Breast epithelium (tissue), 3 donors: ENCODE results near the gene RHOB.

Source experiments
- POLR2A ChIP-seq: fragments of 450-650 bp; IDR thresholded peaks from one replicate; pipeline ENCODE4 v1.6.1; 2016; ENCODE audit warnings: antibody characterized with exemption, mild to moderate bottlenecking, moderate library complexity
- POLR2AphosphoS5 ChIP-seq, 3 donors: sonication (generic); formaldehyde crosslinking; IDR thresholded peaks; one replicate each; pipeline ENCODE4 v1.6.1; 2017; ENCODE audit warnings: antibody characterized with exemption in 3 of 3
- TF ChIP-seq, protein P1 (sequence below), 3 donors: fragments of 450-650 bp; IDR thresholded peaks; one replicate each; pipeline ENCODE4 v1.5.1; 2016 to 2017; ENCODE audit warnings: antibody characterized with exemption in 3 of 3, mild to moderate bottlenecking in 3 of 3, moderate library complexity in 3 of 3

DNA sequence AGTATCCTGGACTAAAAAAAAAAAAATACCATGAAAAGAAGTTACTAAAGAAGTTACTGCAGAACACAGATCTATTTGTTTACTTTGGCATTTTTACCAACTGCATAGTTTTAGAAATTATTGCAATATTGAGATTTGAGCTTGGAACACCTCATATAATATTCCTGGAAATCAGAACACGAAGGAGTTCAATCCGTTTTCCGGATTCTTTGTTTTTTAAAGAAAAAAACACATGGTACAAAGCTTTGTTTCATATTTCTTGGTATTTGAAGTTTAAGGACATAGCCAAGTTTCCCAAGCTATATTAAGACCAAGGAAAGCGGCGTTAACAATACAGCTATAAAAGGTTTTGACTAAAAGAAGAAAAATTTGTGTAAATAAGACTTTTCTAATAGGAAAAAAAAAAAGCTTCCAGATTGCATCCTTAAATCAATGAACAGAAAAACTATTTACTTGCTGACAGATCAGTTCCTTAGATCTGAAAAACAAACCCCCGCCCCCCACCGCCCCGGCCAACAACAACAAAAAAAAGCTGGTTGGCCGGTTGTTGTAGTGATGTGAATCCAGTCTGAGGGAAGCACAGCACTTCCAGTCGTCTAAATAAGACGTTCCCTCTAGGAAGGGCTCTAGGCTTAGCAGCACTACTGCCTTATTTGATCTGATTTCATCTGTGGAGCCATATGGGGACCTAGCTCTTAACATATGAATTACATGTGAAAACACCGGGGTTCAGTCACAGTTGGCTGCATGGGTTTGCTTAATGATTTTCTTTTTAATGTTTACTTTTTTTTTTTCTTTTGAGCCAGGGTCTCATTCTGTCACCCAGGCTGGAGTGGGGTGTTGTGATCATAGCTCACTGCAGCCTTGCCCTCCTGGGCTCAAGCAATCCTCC is 2.5 kb upstream of the RHOB start:
- peak in 2 of 3 donors; percentile 45 to 63 for TF ChIP-seq POLR2AphosphoS5 (IDR thresholded peaks at IDR 0.05)
- TF ChIP-seq, protein P1, sequence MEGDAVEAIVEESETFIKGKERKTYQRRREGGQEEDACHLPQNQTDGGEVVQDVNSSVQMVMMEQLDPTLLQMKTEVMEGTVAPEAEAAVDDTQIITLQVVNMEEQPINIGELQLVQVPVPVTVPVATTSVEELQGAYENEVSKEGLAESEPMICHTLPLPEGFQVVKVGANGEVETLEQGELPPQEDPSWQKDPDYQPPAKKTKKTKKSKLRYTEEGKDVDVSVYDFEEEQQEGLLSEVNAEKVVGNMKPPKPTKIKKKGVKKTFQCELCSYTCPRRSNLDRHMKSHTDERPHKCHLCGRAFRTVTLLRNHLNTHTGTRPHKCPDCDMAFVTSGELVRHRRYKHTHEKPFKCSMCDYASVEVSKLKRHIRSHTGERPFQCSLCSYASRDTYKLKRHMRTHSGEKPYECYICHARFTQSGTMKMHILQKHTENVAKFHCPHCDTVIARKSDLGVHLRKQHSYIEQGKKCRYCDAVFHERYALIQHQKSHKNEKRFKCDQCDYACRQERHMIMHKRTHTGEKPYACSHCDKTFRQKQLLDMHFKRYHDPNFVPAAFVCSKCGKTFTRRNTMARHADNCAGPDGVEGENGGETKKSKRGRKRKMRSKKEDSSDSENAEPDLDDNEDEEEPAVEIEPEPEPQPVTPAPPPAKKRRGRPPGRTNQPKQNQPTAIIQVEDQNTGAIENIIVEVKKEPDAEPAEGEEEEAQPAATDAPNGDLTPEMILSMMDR (IDR thresholded peaks at IDR 0.05), result no peak
- no peak for TF ChIP-seq POLR2A
